ENCODE results near the gene ADGRA1.

- no peak for TF ChIP-seq CTCF (IDR thresholded peaks at IDR 0.05; ENCODE audit: extremely low read depth in 1 of 2, insufficient read depth in 1 of 2, low read depth in 1 of 2, low read length in 2 of 2)
- TF ChIP-seq POLR2A (IDR thresholded peaks at IDR 0.05; ENCODE audit: low read depth, low read length), result no peak
Measured at GRCh38 chr10:133048266-133048665, 39.5 kb upstream of the ADGRA1 start.
